Stimulated activated CD8-positive, alpha-beta memory T cell treated with anti-CD3 and anti-CD28 coated beads, Interleukin-12 subunit alpha, Interleukin-12 subunit beta, amount 100 ng/mL, for 1 hour (primary cell): Measurements from ENCODE around the gene ACADVL.

ENCODE experiments used
- DNase-seq: peaks from one replicate; pipeline ENCODE4 v3.0.0-alpha.2; 2020; ENCODE audit warnings: low read depth

ACADVL gene

GRCh38 chr17:7217113-7217987, 2.4 kb upstream of the ACADVL start:
- DNase-seq: no peak

- no peak for DNase-seq
Measured at GRCh38 chr17:7218166-7218565, 1.6 kb upstream of the ACADVL start.

GRCh38 chr17:7218758-7219157, 980 bp upstream of the ACADVL start:
- DNase-seq: no peak

- DNase-seq: no peak
Measured at GRCh38 chr17:7219229-7219811, 418 bp upstream of the ACADVL start.

GRCh38 chr17:7220593-7221277, 997 bp downstream of the ACADVL start:
- peak; percentile 22 for DNase-seq

- no peak for DNase-seq
Measured at GRCh38 chr17:7221278-7222092, 1.7 kb downstream of the ACADVL start.

- DNase-seq: no peak
Measured at GRCh38 chr17:7222093-7222971, 2.6 kb downstream of the ACADVL start.

- no peak for DNase-seq
Measured at GRCh38 chr17:7222972-7223292, 3.2 kb downstream of the ACADVL start.

- DNase-seq: no peak
Measured at GRCh38 chr17:7223375-7223774, 3.6 kb downstream of the ACADVL start.

GRCh38 chr17:7224110-7224509, 4.4 kb downstream of the ACADVL start:
- DNase-seq: no peak

- DNase-seq: no peak
Measured at GRCh38 chr17:7224661-7225111, 4.9 kb downstream of the ACADVL start.

- no peak for DNase-seq
Measured at GRCh38 chr17:7225711-7226331, 6.1 kb downstream of the ACADVL start.

GRCh38 chr17:7226721-7227710, 7.3 kb downstream of the ACADVL start:
- DNase-seq: no peak

GRCh38 chr17:7228920-7229319, 9.2 kb downstream of the ACADVL start:
- no peak for DNase-seq

- no peak for DNase-seq
Measured at GRCh38 chr17:7229504-7229903, 9.8 kb downstream of the ACADVL start.

GRCh38 chr17:7232114-7232513, 12.4 kb downstream of the ACADVL start:
- no peak for DNase-seq

- no peak for DNase-seq
Measured at GRCh38 chr17:7233701-7234082, 14.0 kb downstream of the ACADVL start.

GRCh38 chr17:7234083-7234951, 14.6 kb downstream of the ACADVL start, which contains the start of gene DVL2:
Gene DVL2 (minus strand): TSS chr17:7234517. CDS start chr17:7234262, 255 bp downstream.
- peak; percentile 92 for DNase-seq
